NB4 (cell line): ENCODE measurements around the gene SCFD2.

ENCODE experiments used
- DNase-seq: peaks from one replicate; pipeline ENCODE4 v3.0.0; 2010; ENCODE audit warnings: low read depth
- H3K4me3 ChIP-seq: one replicate; pipeline ENCODE4 v1.5.1; 2011; ENCODE audit warnings: mild to moderate bottlenecking, low read depth, low read length, moderate library complexity
- CTCF ChIP-seq: IDR thresholded peaks from one replicate; pipeline ENCODE4 v1.5.1; 2012; ENCODE audit warnings: low read depth, low read length
- MAX ChIP-seq: IDR thresholded peaks from 2 replicates; pipeline ENCODE4 v1.6.1; 2011; ENCODE audit warnings: low read depth, low read length
- MYC ChIP-seq: IDR thresholded peaks from 2 replicates; pipeline ENCODE4 v1.6.1; 2011; ENCODE audit warnings: low read depth, low read length
- POLR2A ChIP-seq: IDR thresholded peaks from 2 replicates; pipeline ENCODE4 v1.6.1; 2011; ENCODE audit warnings: mild to moderate bottlenecking; ENCODE audit not compliant: insufficient read length; ENCODE audit errors: extremely low read depth

The SCFD2 gene

DNA sequence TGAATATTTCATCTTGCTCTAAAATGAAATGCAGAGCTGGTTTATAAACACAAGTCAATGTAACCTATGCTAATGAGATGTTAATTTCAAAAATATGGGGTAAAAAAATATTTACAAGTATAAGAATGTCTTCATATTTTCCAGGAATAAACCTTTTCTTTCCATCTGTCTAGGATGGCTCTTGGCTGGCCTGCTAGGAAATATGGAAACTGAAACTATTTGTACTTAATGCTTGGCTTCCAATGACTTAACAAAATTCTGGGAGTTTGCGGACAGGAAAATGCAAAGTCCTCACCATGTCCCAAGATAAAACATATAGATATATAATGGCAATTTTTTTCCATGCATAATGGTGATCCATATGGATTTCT is 168.1 kb downstream of the SCFD2 start:
- DNase-seq: no peak
- H3K4me3 ChIP-seq: no peak overlapping the region
- TF ChIP-seq POLR2A: no peak
- no peak for TF ChIP-seq MAX
- TF ChIP-seq CTCF: no peak
- TF ChIP-seq MYC: no peak

DNA sequence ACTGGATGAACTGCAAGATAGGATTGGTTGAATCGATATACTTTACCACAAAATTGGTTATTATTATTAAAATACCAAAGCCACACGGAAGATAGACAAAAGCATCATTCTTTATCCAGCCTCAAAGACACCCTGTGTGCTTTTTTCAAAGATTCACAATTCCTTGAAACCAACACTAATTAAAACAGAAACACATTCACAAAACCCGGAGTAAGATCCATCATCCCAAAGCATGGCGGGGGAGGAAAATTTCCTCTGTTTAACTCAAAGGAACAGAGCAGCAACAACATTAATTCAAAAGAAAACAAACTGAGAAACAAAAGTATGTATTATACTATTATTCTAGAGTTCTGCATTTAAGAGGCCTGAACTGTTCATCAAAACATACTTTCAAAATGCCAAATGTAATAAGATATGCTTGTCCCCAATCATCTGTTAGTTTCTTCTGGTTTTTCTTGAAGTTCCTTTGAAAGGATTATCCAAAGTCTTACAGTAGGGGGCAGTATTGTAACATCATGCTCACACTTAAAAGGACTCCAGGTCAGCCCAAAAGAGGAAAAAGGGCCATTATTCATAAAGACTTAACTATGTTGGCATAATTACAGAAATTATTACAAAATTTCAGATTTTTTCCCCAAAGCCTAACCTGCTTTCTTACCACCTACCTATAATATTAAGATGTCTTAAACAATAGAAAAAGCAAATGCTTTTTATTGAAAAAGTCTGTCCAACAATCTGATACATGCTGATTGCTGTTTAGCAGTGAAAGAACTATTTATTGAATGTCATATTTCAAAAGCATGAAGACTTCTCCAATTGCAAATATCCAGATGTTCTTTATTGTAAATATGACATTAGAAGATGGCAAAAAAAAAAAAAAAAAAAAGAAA is 168.7 kb downstream of the SCFD2 start:
- TF ChIP-seq MYC: no peak
- TF ChIP-seq MAX: no peak
- TF ChIP-seq CTCF: peak; percentile 55
- no peak for TF ChIP-seq POLR2A
- DNase-seq: peak; percentile 80
- no peak overlapping the region for H3K4me3 ChIP-seq

DNA sequence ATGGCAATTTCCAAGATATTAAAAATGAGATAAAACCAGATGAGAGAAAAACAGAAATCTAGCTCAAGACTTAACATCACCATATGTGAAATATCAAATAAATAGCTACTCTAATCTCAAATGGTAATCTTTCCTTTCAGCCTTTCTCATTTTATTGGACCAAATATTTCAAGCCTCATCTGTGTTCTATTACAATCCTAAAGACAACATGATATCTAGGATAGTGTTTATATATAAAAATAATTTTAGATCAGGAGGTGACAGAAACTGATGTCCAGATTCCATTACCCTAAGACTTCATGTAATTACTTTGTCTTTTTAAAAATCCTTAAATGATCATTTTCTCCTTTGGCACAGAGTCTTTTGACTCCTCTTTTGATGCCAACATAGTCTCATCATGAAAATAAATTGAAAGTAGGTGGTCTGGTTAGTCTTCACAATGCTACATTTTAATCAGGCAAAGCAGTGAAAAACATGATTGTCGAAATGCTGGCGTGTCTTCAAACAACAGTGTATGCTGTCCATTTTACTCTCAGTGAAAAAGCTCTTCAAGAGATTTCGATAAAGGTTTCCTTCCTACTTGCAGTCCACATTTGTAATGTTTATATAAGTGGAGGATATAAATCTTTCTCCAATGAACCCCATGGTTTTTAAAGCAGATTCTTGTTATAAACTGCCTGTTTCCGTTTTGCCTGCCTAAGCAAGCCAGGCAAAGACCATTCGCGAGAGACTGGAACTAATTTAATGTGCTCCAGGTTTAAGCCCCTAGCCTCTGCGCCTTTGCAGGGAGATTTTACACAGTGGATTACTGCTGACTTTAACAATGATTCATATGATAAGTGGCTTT is 169.8 kb downstream of the SCFD2 start:
- no peak overlapping the region for H3K4me3 ChIP-seq
- no peak for DNase-seq

DNA sequence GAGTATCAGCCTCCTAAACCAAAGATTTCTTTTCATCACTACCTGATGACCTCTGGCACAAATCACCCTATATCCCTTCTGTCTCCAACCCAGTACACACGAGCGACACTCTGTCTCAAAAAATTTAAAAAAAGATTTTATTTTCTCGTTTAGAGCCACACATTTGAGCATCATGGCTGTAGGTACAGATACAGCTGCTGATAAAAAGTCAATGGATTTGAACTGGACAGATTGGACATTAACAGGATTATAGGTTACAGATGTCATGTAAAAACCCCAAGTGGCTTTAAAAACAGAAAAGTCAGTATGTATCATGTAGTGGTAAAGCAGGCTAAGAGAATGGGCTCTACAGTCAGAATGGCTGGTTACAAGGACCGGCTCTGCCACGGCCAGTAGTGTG is 171.1 kb downstream of the SCFD2 start:
- no peak for DNase-seq
- no peak overlapping the region for H3K4me3 ChIP-seq
- TF ChIP-seq MAX (no peak), CTCF (no peak), MYC (no peak)

More for the DNA sequence above, 169.8 kb downstream of the SCFD2 start:
- TF ChIP-seq POLR2A (no peak), CTCF (no peak), MAX (no peak), MYC (no peak)

DNA sequence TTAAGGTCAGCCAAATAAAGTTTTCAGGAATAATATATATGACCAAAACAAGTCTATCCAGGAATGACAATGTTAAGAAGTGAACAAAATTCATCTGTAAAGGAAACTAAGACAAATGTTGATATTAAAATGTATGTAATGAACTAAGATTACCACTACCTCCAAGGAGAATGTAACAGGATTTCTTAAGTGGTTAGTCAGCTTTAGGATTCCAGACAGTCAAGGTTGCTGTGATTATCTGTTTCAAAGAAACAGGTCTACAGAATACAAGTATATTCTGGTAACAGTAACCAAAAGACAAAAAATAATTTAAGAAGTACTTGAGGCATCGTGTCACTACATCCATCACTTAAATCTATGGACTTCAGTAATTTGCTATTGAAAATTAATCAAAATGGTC is 172.8 kb downstream of the SCFD2 start:
- no peak for TF ChIP-seq MYC
- H3K4me3 ChIP-seq: no peak overlapping the region
- no peak for DNase-seq

GRCh38 chr4:53192496-53192895 is 173.4 kb downstream of the SCFD2 start:
- DNase-seq: no peak
- no peak overlapping the region for H3K4me3 ChIP-seq
- TF ChIP-seq MYC: no peak
- no peak for TF ChIP-seq MAX
